Activated naive CD8-positive, alpha-beta T cell treated with anti-CD3 and anti-CD28 coated beads, Interleukin-2, amount 50 U/mL, for 24 hours (primary cell): ENCODE data around the gene ARVCF.

Experiments
- ATAC-seq: fragments of 150-1000 bp; cut with Tn5 transposase; one replicate; pipeline ENCODE4 v1.10.0; 2021
- DNase-seq: peaks from one replicate; pipeline ENCODE4 v3.0.0; 2021
- H3K27ac Mint-ChIP-seq: one replicate; pipeline ENCODE4 v1.8.0; 2021; ENCODE audit warnings: mild to moderate bottlenecking, mixed read lengths
- H3K27me3 Mint-ChIP-seq: one replicate; pipeline ENCODE4 v1.8.0; 2021; ENCODE audit warnings: mixed read lengths
- H3K36me3 Mint-ChIP-seq: one replicate; pipeline ENCODE4 v1.8.0; 2021; ENCODE audit warnings: low read depth, mixed read lengths
- H3K4me1 Mint-ChIP-seq: one replicate; pipeline ENCODE4 v1.8.0; 2021; ENCODE audit warnings: mixed read lengths
- H3K4me3 Mint-ChIP-seq: one replicate; pipeline ENCODE4 v1.8.0; 2021; ENCODE audit warnings: mild to moderate bottlenecking, moderate library complexity, mixed read lengths
- H3K9me3 Mint-ChIP-seq: one replicate; pipeline ENCODE4 v1.8.0; 2021; ENCODE audit warnings: mixed read lengths

ARVCF gene

DNA sequence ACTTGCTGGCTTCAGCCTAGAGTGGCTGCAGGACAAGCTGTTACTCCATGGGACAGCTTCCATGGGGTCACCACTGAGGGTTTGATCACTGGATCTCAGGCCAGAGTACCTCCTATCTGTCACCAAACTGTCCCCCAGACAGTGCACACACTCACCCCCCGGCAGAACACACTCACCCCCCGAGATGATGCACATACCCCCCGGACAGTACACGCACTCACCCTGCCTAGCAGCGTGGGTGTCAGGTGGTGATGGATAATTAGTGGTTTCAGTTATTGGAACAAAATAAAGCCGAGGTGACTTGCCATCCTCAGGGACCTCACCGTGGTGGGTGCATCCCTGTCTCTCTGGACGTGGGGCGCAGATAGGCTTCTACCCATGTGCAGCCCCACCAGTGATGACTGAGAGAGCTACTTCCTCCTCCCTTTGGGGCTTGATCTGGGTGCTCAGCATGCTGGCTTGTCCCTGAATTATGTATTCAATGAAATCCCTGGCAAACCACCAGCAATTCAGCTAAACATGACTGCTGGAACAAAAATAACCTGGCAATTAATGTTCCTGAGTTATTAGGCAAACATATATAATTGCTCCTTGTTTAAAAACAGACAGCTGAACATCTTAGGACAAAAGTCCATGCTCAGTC lies 23.2 kb upstream of the ARVCF start:
- no peaks in the 10 kb centered on the region for H3K27me3 Mint-ChIP-seq
- peaks cover 11% of the 10 kb centered on the region for H3K4me1 Mint-ChIP-seq
- H3K27ac Mint-ChIP-seq: no peak overlapping the region
- no peak for DNase-seq
- no peaks in the 10 kb centered on the region for H3K9me3 Mint-ChIP-seq
- ATAC-seq: no peak
- H3K4me3 Mint-ChIP-seq: no peak overlapping the region
- peaks cover 6% of the 10 kb centered on the region for H3K36me3 Mint-ChIP-seq

DNA sequence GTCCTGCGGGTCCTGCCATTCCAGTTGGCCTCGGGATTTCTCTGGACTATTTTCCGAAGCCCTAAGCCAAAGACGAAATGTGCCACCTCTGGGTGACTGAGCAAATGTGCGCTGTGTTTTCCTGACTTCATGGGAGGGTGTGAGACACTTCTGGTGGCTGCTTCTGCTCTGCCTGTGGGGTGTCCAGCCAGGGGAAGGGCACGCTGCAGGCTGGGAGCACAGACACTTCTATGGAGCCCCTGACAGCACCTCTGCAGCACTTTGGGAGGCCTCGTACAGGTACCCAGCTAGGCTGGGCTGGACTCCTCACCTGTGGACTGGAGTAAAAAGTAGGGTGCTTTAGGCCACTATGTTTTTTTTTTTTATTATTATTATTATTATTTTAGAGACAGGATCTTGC lies 22.0 kb upstream of the ARVCF start:
- H3K27ac Mint-ChIP-seq: no peak overlapping the region
- no peak for DNase-seq
- no peak for ATAC-seq
- peaks cover 6% of the 10 kb centered on the region for H3K36me3 Mint-ChIP-seq
- H3K4me3 Mint-ChIP-seq: no peak overlapping the region
- no peaks in the 10 kb centered on the region for H3K27me3 Mint-ChIP-seq
- H3K9me3 Mint-ChIP-seq: no peaks in the 10 kb centered on the region
- peaks cover 13% of the 10 kb centered on the region for H3K4me1 Mint-ChIP-seq

DNA sequence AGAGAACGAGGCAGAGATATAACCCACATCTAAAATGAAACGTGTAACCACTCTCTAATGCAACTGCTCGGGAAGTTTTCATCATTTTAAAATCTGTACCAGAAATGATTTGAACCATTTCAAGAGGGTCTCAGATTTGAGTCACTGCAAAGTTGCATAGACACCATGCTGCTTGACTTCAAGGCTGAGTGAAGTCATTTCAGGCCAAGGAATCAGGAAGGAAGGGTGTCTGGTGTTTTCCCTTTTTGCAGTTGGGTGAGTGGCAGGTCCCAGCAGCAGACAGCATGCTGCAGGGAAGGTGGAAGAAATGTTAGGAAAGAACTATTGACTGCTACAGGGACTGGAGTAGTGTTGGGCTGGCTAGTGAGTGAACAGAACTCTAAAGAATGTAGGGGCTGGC lies 20.8 kb upstream of the ARVCF start:
- DNase-seq: no peak
- Mint-ChIP-seq H3K27me3 (no peaks in the 10 kb centered on the region), H3K27ac (peak overlapping the region; percentile 50), H3K9me3 (no peaks in the 10 kb centered on the region), H3K4me3 (no peak overlapping the region), H3K36me3 (peaks cover 6% of the 10 kb centered on the region), H3K4me1 (peaks cover 14% of the 10 kb centered on the region)
- ATAC-seq: peak; percentile 53

DNA sequence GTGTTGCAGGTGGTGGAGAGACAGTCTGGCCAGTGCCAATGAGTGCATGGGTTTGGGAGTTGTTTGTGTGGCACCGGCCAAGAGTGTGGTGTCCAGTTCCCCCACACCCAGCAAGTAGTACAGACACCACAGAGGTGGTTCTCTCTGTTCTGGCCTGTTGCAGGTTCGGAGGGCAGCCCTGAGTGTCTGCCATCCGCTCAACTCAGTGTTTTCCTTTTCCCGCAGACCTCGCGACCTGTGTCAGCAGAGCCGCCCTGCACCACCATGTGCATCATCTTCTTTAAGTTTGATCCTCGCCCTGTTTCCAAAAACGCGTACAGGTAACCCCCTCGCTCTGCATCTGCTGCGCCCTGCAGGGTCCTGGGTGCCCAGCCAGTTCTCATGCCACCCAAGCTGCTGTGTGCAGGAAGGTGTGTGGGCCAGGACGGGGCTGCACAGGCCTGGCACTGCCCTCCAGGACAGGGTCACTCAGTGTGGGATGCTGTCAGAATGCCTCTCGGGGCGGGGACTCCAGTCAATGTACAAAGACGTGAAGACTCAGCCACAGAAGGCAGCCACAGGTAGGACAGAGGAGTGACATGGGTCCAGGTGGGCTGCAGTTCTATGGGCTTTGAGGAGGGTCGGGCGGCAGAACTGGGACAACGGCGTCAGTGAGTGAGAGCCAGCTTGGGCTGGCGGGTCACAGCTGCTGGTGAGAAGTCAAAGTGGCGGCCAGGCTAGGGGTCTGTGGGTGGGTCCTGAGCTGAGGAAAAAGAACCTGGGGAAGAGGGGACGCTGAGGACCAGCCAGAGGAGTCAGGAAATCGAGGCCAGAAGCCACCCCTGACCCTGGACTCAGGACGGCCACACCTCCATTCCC lies 20.1 kb upstream of the ARVCF start:
- H3K9me3 Mint-ChIP-seq: no peaks in the 10 kb centered on the region

GRCh38 chr22:20036084-20036482 lies 19.5 kb upstream of the ARVCF start:
- Mint-ChIP-seq H3K4me1 (peaks cover 21% of the 10 kb centered on the region), H3K36me3 (peaks cover 6% of the 10 kb centered on the region), H3K4me3 (no peak overlapping the region), H3K27me3 (no peaks in the 10 kb centered on the region), H3K9me3 (no peaks in the 10 kb centered on the region), H3K27ac (no peak overlapping the region)
- DNase-seq: no peak
- ATAC-seq: no peak

More for the DNA sequence above, 20.1 kb upstream of the ARVCF start:
- Mint-ChIP-seq H3K36me3 (peaks cover 6% of the 10 kb centered on the region), H3K4me3 (no peak overlapping the region), H3K27ac (peak overlapping the region; percentile 50), H3K27me3 (no peaks in the 10 kb centered on the region), H3K4me1 (peaks cover 16% of the 10 kb centered on the region)
- ATAC-seq: no peak
- DNase-seq: no peak

DNA sequence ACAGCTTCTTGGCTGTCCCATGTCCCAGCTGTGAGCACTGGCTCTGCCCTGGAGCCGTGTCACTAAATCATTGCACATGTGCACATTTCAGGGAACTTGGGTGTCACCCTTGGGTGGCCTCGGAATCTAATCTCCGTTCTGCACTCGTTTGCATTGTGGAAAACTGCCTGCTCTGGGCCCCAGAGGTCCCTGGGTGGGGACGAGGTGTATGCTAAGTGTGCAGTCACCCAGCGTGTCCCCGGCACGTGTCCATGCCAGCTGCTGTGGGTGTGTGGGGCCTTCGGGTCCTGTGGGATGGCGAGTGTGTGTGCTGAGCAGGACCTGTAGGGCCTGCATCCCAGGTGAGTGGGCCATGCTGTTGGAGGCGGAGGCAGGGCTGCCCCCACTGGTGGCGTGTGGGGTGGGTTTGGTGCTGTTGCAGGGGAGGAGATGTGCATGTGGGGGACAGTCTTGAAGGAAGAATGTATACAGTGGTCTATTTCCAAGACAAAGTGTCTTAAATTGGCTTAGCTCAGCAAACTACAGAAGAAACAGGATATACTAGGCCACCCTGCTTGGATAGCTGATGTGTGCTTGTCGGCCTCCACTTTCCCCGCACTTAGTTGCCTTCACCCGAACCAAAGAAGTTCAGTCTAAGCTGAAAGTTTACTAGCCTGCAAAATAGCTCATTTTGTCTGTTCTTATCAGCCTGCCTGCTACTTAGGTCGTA lies 18.9 kb upstream of the ARVCF start:
- DNase-seq: no peak
- no peak overlapping the region for H3K27ac Mint-ChIP-seq
- no peak overlapping the region for H3K4me3 Mint-ChIP-seq
- peaks cover 21% of the 10 kb centered on the region for H3K4me1 Mint-ChIP-seq
- no peaks in the 10 kb centered on the region for H3K9me3 Mint-ChIP-seq
- H3K36me3 Mint-ChIP-seq: peaks cover 6% of the 10 kb centered on the region
- ATAC-seq: no peak
- no peaks in the 10 kb centered on the region for H3K27me3 Mint-ChIP-seq

GRCh38 chr22:20034143-20034542 lies 17.5 kb upstream of the ARVCF start:
- Mint-ChIP-seq H3K36me3 (peaks cover 6% of the 10 kb centered on the region), H3K27ac (peak overlapping the region; percentile 33), H3K9me3 (no peaks in the 10 kb centered on the region), H3K4me3 (no peak overlapping the region), H3K4me1 (peaks cover 21% of the 10 kb centered on the region), H3K27me3 (no peaks in the 10 kb centered on the region)
- no peak for DNase-seq
- ATAC-seq: no peak

- DNase-seq (no peak), ATAC-seq (no peak)
- Mint-ChIP-seq H3K36me3 (peaks cover 6% of the 10 kb centered on the region), H3K9me3 (no peaks in the 10 kb centered on the region), H3K4me1 (peaks cover 21% of the 10 kb centered on the region), H3K27ac (no peak overlapping the region), H3K4me3 (no peak overlapping the region), H3K27me3 (no peaks in the 10 kb centered on the region)
Observed at GRCh38 chr22:20033045-20033706, 16.6 kb upstream of the ARVCF start.

DNA sequence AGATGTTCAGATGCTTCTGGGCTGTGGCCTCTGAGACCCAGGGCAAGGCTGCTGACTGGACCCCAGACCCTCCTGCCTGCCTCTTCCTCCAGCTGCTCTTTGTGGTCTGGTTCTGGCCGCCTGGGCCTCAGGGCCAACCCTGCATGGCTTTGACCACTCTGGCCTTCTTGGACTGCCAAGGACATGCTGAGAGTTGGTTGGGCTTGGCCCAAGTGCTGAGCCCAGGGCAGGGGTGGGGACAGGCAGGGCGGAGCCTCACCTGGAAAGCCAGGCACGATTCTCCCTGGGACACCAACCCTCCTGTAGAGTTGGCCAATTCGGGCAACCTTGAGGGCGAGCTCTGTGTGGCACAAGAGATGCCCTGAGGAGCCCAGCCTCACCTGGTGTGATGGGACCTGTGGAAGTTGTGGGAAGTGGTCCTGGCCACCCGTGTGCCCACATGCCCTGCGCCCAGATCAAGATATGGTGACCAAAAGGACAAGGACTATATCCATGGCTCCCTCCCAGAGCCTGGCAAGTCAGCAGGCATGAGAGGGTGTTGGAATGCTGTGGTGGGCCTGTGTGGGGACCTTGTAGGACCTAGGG lies 15.9 kb upstream of the ARVCF start:
- H3K36me3 Mint-ChIP-seq: peaks cover under 1% of the 10 kb centered on the region
- H3K9me3 Mint-ChIP-seq: no peaks in the 10 kb centered on the region
- ATAC-seq (no peak), DNase-seq (no peak)
- no peak overlapping the region for H3K27ac Mint-ChIP-seq
- peaks cover 17% of the 10 kb centered on the region for H3K4me1 Mint-ChIP-seq
- no peak overlapping the region for H3K4me3 Mint-ChIP-seq
- H3K27me3 Mint-ChIP-seq: no peaks in the 10 kb centered on the region

GRCh38 chr22:20031732-20032406 lies 15.2 kb upstream of the ARVCF start:
- Mint-ChIP-seq H3K36me3 (no peaks in the 10 kb centered on the region), H3K4me1 (peaks cover 12% of the 10 kb centered on the region), H3K4me3 (no peak overlapping the region)

GRCh38 chr22:20029550-20030225 lies 13.1 kb upstream of the ARVCF start:
- H3K27me3 Mint-ChIP-seq: no peaks in the 10 kb centered on the region
- no peak overlapping the region for H3K27ac Mint-ChIP-seq
- no peak for ATAC-seq
- H3K4me3 Mint-ChIP-seq: no peak overlapping the region
- DNase-seq: no peak
- no peaks in the 10 kb centered on the region for H3K36me3 Mint-ChIP-seq
- peaks cover 10% of the 10 kb centered on the region for H3K4me1 Mint-ChIP-seq
- H3K9me3 Mint-ChIP-seq: no peaks in the 10 kb centered on the region

More at GRCh38 chr22:20031732-20032406, 15.2 kb upstream of the ARVCF start:
- H3K9me3 Mint-ChIP-seq: no peaks in the 10 kb centered on the region
- no peak for DNase-seq
- ATAC-seq: no peak
- H3K27ac Mint-ChIP-seq: no peak overlapping the region
- H3K27me3 Mint-ChIP-seq: no peaks in the 10 kb centered on the region

DNA sequence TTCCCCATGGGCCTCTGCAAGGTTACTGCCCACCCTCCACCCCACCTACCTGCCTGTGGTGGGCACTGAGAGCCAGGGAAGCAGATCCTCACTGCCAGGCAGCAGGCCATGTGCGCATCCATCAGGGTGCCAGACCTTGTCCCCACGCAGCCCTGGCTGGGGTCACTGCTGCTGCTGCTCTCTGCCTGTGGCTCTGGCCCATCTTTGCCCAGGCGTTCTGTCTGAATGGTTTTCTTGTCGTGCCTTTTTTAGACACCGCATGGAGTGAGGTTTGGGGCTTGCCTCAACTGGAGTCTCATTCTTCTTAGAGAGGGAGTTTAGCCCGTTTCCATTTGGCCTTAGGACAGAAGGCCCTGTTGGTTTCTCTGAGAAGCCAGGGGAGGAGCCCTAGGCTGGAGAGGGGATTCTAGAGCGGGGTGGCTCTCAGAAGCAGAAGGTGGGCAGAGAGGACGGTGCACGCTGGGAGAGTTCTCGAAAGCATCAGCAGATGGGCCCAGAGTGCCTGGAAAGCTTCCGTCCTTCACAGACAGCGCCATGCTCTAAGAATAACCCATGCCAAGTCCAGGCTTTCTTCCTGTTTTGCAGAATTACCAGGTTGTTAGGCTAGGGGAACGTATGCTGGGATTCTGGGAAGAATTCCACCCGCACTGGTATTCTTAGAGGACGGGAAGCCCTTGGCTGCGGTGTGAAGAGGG lies 12.4 kb upstream of the ARVCF start:
- no peaks in the 10 kb centered on the region for H3K27me3 Mint-ChIP-seq
- H3K9me3 Mint-ChIP-seq: no peaks in the 10 kb centered on the region
- H3K4me3 Mint-ChIP-seq: no peak overlapping the region
- peaks cover 11% of the 10 kb centered on the region for H3K4me1 Mint-ChIP-seq
- peak overlapping the region; percentile 40 for H3K27ac Mint-ChIP-seq
- DNase-seq (no peak), ATAC-seq (no peak)
- no peaks in the 10 kb centered on the region for H3K36me3 Mint-ChIP-seq
